HEK293 (cell line): ENCODE results near the gene P2RX2.

Experiments used
- GFI1B ChIP-seq: fragments of 450-650 bp; formaldehyde crosslinking; IDR thresholded peaks from 2 replicates; pipeline ENCODE4 v1.5.1; 2016; ENCODE audit warnings: missing biosample characterization, missing genetic modification characterization
- SALL2 ChIP-seq: fragments of 450-650 bp; formaldehyde crosslinking; IDR thresholded peaks from 2 replicates; pipeline ENCODE4 v1.5.0; 2017; ENCODE audit warnings: missing biosample characterization, mild to moderate bottlenecking, missing genetic modification characterization, borderline replicate concordance
- SCRT2 ChIP-seq: fragments of 450-650 bp; formaldehyde crosslinking; IDR thresholded peaks from 2 replicates; pipeline ENCODE4 v1.5.1; 2016; ENCODE audit warnings: missing biosample characterization, missing genetic modification characterization
- SETDB1 ChIP-seq: IDR thresholded peaks from one replicate; pipeline ENCODE4 v1.6.1; 2017; ENCODE audit warnings: mild to moderate bottlenecking, low read length, moderate library complexity, mixed read lengths; ENCODE audit not compliant: insufficient read length
- ZBTB1 ChIP-seq: fragments of 450-650 bp; formaldehyde crosslinking; IDR thresholded peaks from 2 replicates; pipeline ENCODE4 v1.5.1; 2016; ENCODE audit warnings: missing biosample characterization, missing genetic modification characterization
- ZBTB7A ChIP-seq: fragments of 450-650 bp; formaldehyde crosslinking; IDR thresholded peaks from 2 replicates; pipeline ENCODE4 v1.5.1; 2016; ENCODE audit warnings: low read depth, missing biosample characterization, missing genetic modification characterization
- ZNF10 ChIP-seq: fragments of 450-650 bp; formaldehyde crosslinking; IDR thresholded peaks from 2 replicates; pipeline ENCODE4 v1.5.1; 2017; ENCODE audit warnings: missing biosample characterization, missing genetic modification characterization
- ZNF138 ChIP-seq: fragments of 450-650 bp; formaldehyde crosslinking; IDR thresholded peaks from 2 replicates; pipeline ENCODE4 v1.5.1; 2016; ENCODE audit warnings: missing biosample characterization, missing genetic modification characterization, borderline replicate concordance
- ZNF335 ChIP-seq: fragments of 450-650 bp; formaldehyde crosslinking; conservative IDR thresholded peaks from 2 replicates; pipeline ENCODE4 v1.5.1; 2016; ENCODE audit warnings: missing biosample characterization, missing genetic modification characterization
- ZNF48 ChIP-seq: fragments of 450-650 bp; formaldehyde crosslinking; IDR thresholded peaks from 2 replicates; pipeline ENCODE4 v1.5.1; 2016; ENCODE audit warnings: missing biosample characterization, missing genetic modification characterization
- ZNF558 ChIP-seq: fragments of 450-650 bp; formaldehyde crosslinking; IDR thresholded peaks from 2 replicates; pipeline ENCODE4 v1.5.1; 2016; ENCODE audit warnings: missing biosample characterization, missing genetic modification characterization
- ZNF561 ChIP-seq: fragments of 450-650 bp; IDR thresholded peaks from 2 replicates; pipeline ENCODE4 v1.5.1; 2018; ENCODE audit warnings: missing biosample characterization, missing genetic modification characterization, borderline replicate concordance
- TF ChIP-seq, protein P1 (sequence below): fragments of 450-650 bp; formaldehyde crosslinking; IDR thresholded peaks from 2 replicates; pipeline ENCODE4 v1.5.1; 2016; ENCODE audit warnings: missing biosample characterization, missing genetic modification characterization
- TF ChIP-seq, protein P2 (sequence below): fragments of 450-650 bp; formaldehyde crosslinking; conservative IDR thresholded peaks from 2 replicates; pipeline ENCODE4 v1.5.1; 2016; ENCODE audit warnings: low read depth, missing biosample characterization, missing genetic modification characterization

DNA sequence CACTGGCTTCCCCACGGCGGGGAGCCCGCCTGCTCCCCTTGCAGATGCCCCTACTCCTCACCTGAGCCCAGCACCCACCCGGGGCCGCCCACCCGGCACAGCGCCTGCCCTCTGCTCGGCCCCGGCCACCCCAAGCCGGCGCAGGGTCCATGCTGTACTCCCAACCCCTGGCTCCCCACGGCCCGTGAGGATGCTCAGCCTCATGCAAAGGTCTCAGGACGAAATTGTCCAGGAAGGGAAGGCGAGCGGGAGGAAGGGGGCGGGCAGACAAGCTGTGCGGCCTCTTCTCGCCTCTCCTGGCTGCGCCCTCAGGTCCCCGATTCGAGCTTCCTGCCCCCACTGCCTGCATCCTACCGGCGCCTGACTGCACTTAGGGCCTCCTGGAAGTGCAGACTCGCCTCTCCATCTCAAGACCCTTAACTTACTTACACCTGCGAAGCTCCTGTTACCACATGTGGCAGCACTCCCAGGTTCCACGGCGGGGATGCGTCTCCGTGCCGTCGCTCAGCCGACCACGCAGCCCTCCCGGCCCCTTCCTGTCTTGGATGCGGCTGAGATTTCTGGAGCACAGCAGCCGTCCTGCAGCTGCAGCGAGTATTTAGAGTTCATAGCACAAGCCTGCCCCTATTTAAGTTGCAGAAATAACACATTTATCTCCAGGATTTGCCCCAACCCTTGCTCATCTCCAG, 26.1 kb upstream of the P2RX2 start:
- TF ChIP-seq SALL2 (no peak), GFI1B (tag by site-specific recombination) (no peak), ZBTB7A (tag by site-specific recombination) (no peak), ZNF10 (no peak), SCRT2 (tag by site-specific recombination) (no peak), ZNF561 (tag by site-specific recombination) (no peak), SETDB1 (no peak), ZBTB1 (tag by site-specific recombination) (no peak), ZNF48 (tag by site-specific recombination) (no peak), ZNF138 (tag by site-specific recombination) (no peak), ZNF335 (tag by site-specific recombination) (no peak), ZNF558 (tag by site-specific recombination) (no peak)
- TF ChIP-seq, protein P1, sequence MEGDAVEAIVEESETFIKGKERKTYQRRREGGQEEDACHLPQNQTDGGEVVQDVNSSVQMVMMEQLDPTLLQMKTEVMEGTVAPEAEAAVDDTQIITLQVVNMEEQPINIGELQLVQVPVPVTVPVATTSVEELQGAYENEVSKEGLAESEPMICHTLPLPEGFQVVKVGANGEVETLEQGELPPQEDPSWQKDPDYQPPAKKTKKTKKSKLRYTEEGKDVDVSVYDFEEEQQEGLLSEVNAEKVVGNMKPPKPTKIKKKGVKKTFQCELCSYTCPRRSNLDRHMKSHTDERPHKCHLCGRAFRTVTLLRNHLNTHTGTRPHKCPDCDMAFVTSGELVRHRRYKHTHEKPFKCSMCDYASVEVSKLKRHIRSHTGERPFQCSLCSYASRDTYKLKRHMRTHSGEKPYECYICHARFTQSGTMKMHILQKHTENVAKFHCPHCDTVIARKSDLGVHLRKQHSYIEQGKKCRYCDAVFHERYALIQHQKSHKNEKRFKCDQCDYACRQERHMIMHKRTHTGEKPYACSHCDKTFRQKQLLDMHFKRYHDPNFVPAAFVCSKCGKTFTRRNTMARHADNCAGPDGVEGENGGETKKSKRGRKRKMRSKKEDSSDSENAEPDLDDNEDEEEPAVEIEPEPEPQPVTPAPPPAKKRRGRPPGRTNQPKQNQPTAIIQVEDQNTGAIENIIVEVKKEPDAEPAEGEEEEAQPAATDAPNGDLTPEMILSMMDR (tag by site-specific recombination), result no peak
- TF ChIP-seq, protein P2, sequence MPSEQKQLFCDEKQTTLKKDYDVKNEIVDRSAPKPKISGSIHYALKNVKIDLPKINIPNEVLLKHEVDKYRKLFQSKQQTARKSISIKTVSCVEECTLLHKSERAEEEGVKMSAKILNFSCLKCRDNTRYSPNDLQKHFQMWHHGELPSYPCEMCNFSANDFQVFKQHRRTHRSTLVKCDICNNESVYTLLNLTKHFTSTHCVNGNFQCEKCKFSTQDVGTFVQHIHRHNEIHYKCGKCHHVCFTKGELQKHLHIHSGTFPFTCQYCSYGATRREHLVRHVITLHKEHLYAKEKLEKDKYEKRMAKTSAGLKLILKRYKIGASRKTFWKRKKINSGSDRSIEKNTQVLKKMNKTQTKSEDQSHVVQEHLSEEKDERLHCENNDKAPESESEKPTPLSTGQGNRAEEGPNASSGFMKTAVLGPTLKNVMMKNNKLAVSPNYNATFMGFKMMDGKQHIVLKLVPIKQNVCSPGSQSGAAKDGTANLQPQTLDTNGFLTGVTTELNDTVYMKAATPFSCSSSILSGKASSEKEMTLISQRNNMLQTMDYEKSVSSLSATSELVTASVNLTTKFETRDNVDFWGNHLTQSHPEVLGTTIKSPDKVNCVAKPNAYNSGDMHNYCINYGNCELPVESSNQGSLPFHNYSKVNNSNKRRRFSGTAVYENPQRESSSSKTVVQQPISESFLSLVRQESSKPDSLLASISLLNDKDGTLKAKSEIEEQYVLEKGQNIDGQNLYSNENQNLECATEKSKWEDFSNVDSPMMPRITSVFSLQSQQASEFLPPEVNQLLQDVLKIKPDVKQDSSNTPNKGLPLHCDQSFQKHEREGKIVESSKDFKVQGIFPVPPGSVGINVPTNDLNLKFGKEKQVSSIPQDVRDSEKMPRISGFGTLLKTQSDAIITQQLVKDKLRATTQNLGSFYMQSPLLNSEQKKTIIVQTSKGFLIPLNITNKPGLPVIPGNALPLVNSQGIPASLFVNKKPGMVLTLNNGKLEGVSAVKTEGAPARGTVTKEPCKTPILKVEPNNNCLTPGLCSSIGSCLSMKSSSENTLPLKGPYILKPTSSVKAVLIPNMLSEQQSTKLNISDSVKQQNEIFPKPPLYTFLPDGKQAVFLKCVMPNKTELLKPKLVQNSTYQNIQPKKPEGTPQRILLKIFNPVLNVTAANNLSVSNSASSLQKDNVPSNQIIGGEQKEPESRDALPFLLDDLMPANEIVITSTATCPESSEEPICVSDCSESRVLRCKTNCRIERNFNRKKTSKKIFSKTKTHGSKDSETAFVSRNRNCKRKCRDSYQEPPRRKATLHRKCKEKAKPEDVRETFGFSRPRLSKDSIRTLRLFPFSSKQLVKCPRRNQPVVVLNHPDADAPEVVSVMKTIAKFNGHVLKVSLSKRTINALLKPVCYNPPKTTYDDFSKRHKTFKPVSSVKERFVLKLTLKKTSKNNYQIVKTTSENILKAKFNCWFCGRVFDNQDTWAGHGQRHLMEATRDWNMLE, result no peak
